ENCODE results near the gene PEX6.
"Not testable (repeated sequence)": the region's sequence is repeated elsewhere in the genome, so short reads cannot be mapped to it uniquely, and the experiment has no call there.

Gene PEX6

GRCh38 chr6:42952389-42952788 lies 26.6 kb downstream of the PEX6 start:
- H3K4me3 ChIP-seq (ENCODE audit: low read length), result no peak overlapping the region
- WGBS (ENCODE audit: insufficient coverage, insufficient read length), result no CpG with 5 or more reads among the region's 4 CpGs
- no peaks in the 10 kb centered on the region for H3K36me3 ChIP-seq (ENCODE audit: control insufficient read depth, insufficient read depth, low read length)
- no peaks in the 10 kb centered on the region for H3K9me3 ChIP-seq (ENCODE audit: control insufficient read depth, insufficient read depth, low read length)
- no peaks in the 10 kb centered on the region for H3K4me1 ChIP-seq (ENCODE audit: control insufficient read depth, insufficient read depth, low read length)
- no peak overlapping the region for H3K27ac ChIP-seq (ENCODE audit: low read length)
- DNase-seq (ENCODE audit: low read depth, low spot score), result no peak
- H3K27me3 ChIP-seq (ENCODE audit: control insufficient read depth, insufficient read depth, low read length), result no peaks in the 10 kb centered on the region

GRCh38 chr6:42947950-42948349 lies 31.0 kb downstream of the PEX6 start:
- no peak overlapping the region for H3K27ac ChIP-seq (ENCODE audit: low read length)
- 0 out of 2 replicates have a peak, but pooled peaks cover 2% of the 10 kb centered on the region for H3K36me3 ChIP-seq (ENCODE audit: control insufficient read depth, insufficient read depth, low read length)
- H3K4me3 ChIP-seq (ENCODE audit: low read length), result no peak overlapping the region
- H3K27me3 ChIP-seq (ENCODE audit: control insufficient read depth, insufficient read depth, low read length), result no peaks in the 10 kb centered on the region
- DNase-seq (ENCODE audit: low read depth, low spot score), result no peak
- no peaks in the 10 kb centered on the region for H3K9me3 ChIP-seq (ENCODE audit: control insufficient read depth, insufficient read depth, low read length)
- H3K4me1 ChIP-seq (ENCODE audit: control insufficient read depth, insufficient read depth, low read length), result no peaks in the 10 kb centered on the region

- no peaks in the 10 kb centered on the region for H3K4me1 ChIP-seq (ENCODE audit: control insufficient read depth, insufficient read depth, low read length)
- no peaks in the 10 kb centered on the region for H3K27me3 ChIP-seq (ENCODE audit: control insufficient read depth, insufficient read depth, low read length)
- H3K36me3 ChIP-seq (ENCODE audit: control insufficient read depth, insufficient read depth, low read length), result peaks cover 6% of the 10 kb centered on the region
- H3K4me3 ChIP-seq (ENCODE audit: low read length), result no peak overlapping the region
- no peak overlapping the region for H3K27ac ChIP-seq (ENCODE audit: low read length)
- WGBS (ENCODE audit: insufficient coverage, insufficient read length), result no CpG with 5 or more reads among the region's 7 CpGs
- DNase-seq (ENCODE audit: low read depth, low spot score), result no peak
- no peaks in the 10 kb centered on the region for H3K9me3 ChIP-seq (ENCODE audit: control insufficient read depth, insufficient read depth, low read length)
Measured at GRCh38 chr6:42942444-42942843, 36.5 kb downstream of the PEX6 start.

DNA sequence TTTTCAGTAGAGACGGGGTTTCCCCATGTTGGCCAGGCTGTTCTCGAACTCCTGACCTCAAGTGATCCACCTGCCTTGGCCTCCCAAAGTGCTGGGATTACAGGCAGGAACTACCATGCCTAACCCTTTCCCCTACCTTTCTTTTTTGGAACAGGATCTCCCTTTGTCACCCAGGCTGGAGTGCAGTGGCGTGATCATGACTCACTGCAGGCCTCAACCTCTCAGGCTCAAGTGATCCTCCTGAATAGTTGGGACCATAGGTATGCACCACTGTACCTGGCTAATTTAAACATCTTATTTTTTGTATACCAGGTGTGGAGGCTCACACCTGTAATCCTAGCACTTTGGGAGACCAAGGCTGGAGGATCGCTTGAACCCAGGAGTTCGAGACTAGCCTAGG lies 37.6 kb downstream of the PEX6 start:
- DNase-seq (ENCODE audit: low read depth, low spot score); H3K9me3 ChIP-seq (ENCODE audit: control insufficient read depth, insufficient read depth, low read length); H3K27ac ChIP-seq (ENCODE audit: low read length); H3K4me3 ChIP-seq (ENCODE audit: low read length); H3K4me1 ChIP-seq (ENCODE audit: control insufficient read depth, insufficient read depth, low read length); H3K27me3 ChIP-seq (ENCODE audit: control insufficient read depth, insufficient read depth, low read length); H3K36me3 ChIP-seq (ENCODE audit: control insufficient read depth, insufficient read depth, low read length): not testable (repeated sequence)
- no CpG with 5 or more reads among the region's 5 CpGs for WGBS (ENCODE audit: insufficient coverage, insufficient read length)

- DNase-seq (ENCODE audit: low read depth, low spot score), result no peak
- Histone ChIP-seq H3K27me3 (ENCODE audit: control insufficient read depth, insufficient read depth, low read length) (no peaks in the 10 kb centered on the region), H3K27ac (ENCODE audit: low read length) (no peak overlapping the region), H3K4me1 (ENCODE audit: control insufficient read depth, insufficient read depth, low read length) (no peaks in the 10 kb centered on the region), H3K36me3 (ENCODE audit: control insufficient read depth, insufficient read depth, low read length) (peaks cover 8% of the 10 kb centered on the region), H3K9me3 (ENCODE audit: control insufficient read depth, insufficient read depth, low read length) (no peaks in the 10 kb centered on the region), H3K4me3 (ENCODE audit: low read length) (no peak overlapping the region)
- WGBS (ENCODE audit: insufficient coverage, insufficient read length), result no CpG with 5 or more reads among the region's 6 CpGs
Measured at GRCh38 chr6:42940493-42941045, 38.4 kb downstream of the PEX6 start.

DNA sequence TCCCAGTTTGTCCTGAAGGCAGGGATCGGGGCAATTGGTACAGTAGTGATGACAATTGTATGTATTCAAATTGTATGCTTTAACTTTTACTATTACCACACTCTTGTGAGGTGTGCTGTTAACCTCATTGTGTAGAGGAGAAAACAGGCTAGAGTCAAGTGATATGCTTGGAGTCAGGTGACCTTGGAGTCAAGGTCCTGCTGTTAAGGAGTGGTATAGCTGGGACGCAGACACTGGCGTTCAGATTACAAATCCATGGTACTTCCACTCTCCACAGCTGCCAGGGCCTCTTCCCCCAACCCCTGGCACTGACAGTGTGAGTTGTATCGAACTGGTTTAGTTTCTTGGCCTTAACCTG lies 39.2 kb downstream of the PEX6 start:
- no peak for DNase-seq (ENCODE audit: low read depth, low spot score)
- Histone ChIP-seq H3K36me3 (ENCODE audit: control insufficient read depth, insufficient read depth, low read length) (peaks cover 11% of the 10 kb centered on the region), H3K9me3 (ENCODE audit: control insufficient read depth, insufficient read depth, low read length) (no peaks in the 10 kb centered on the region), H3K4me1 (ENCODE audit: control insufficient read depth, insufficient read depth, low read length) (no peaks in the 10 kb centered on the region), H3K27ac (ENCODE audit: low read length) (no peak overlapping the region), H3K4me3 (ENCODE audit: low read length) (no peak overlapping the region), H3K27me3 (ENCODE audit: control insufficient read depth, insufficient read depth, low read length) (no peaks in the 10 kb centered on the region)
- WGBS (ENCODE audit: insufficient coverage, insufficient read length), result no CpG with 5 or more reads among the region's 4 CpGs

DNA sequence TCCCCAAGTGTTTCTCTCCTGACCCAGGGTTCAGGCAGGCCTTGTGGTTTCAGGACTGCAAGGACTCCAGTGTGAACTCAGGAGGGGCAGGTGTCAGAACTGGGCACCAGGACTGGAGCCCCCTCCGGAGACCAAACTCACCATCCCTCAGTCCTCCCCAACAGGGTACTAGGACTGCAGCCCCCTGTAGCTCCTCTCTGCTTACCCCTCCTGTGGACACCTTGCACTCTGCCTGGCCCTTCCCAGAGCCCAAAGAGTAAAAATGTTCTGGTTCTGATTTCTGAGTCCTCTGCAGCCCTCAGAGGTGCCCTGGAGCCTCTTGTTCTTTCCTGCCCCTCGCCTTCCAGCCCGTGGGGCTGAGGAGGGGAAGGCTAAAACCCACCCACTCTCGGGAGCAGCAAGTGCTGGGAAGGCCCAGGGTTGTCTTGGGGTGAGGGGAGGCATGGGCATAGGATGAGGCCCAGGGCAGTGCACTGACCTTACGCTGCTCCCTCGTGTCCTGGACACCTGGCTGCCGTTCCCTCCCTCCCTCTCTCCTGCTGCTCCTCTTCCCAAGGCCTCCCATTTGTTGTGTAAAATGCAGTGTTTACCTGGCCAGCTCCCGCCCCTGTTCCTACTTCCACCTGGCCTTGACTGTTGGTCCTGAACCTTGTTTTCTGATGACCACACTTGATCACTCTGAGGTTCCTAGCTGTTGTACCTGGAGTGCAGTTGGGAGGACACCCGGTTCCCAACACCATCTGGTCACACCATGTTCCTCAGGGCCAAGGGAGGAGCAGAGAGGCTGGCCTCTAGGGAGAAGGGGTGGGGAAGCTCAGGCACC lies 39.8 kb downstream of the PEX6 start:
- H3K4me1 ChIP-seq (ENCODE audit: control insufficient read depth, insufficient read depth, low read length), result no peaks in the 10 kb centered on the region
- peaks cover 14% of the 10 kb centered on the region for H3K36me3 ChIP-seq (ENCODE audit: control insufficient read depth, insufficient read depth, low read length)
- H3K4me3 ChIP-seq (ENCODE audit: low read length), result no peak overlapping the region
- WGBS (ENCODE audit: insufficient coverage, insufficient read length), result no CpG with 5 or more reads among the region's 9 CpGs
- H3K9me3 ChIP-seq (ENCODE audit: control insufficient read depth, insufficient read depth, low read length), result no peaks in the 10 kb centered on the region
- no peaks in the 10 kb centered on the region for H3K27me3 ChIP-seq (ENCODE audit: control insufficient read depth, insufficient read depth, low read length)
- no peak for DNase-seq (ENCODE audit: low read depth, low spot score)
- H3K27ac ChIP-seq (ENCODE audit: low read length), result no peak overlapping the region

DNA sequence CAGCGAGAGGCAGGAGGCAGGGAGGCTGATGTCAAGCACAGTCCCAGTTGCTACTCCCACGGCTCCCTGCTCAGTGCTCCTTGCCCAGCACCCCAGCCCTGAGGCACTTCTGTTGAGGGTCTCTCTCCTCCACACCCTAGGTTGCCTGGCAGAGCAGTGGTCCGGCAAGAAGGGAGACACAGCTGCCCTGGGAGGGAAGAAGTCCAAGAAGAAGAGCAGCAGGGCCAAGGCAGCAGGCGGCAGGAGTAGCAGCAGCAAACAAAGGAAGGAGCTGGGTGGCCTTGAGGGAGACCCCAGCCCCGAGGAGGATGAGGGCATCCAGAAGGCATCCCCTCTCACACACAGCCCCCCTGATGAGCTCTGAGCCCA lies 40.6 kb downstream of the PEX6 start:
- no peak for DNase-seq (ENCODE audit: low read depth, low spot score)
- no CpG with 5 or more reads among the region's 5 CpGs for WGBS (ENCODE audit: insufficient coverage, insufficient read length)

GRCh38 chr6:42937548-42938427 lies 41.2 kb downstream of the PEX6 start:
- Histone ChIP-seq H3K27me3 (ENCODE audit: control insufficient read depth, insufficient read depth, low read length) (no peaks in the 10 kb centered on the region), H3K36me3 (ENCODE audit: control insufficient read depth, insufficient read depth, low read length) (peaks cover 12% of the 10 kb centered on the region), H3K4me1 (ENCODE audit: control insufficient read depth, insufficient read depth, low read length) (no peaks in the 10 kb centered on the region), H3K9me3 (ENCODE audit: control insufficient read depth, insufficient read depth, low read length) (no peaks in the 10 kb centered on the region), H3K4me3 (ENCODE audit: low read length) (no peak overlapping the region), H3K27ac (ENCODE audit: low read length) (no peak overlapping the region)
- DNase-seq (ENCODE audit: low read depth, low spot score), result no peak
- no CpG with 5 or more reads among the region's 13 CpGs for WGBS (ENCODE audit: insufficient coverage, insufficient read length)

More for the DNA sequence above, 40.6 kb downstream of the PEX6 start:
- Histone ChIP-seq H3K4me3 (ENCODE audit: low read length) (no peak overlapping the region), H3K27me3 (ENCODE audit: control insufficient read depth, insufficient read depth, low read length) (no peaks in the 10 kb centered on the region), H3K9me3 (ENCODE audit: control insufficient read depth, insufficient read depth, low read length) (no peaks in the 10 kb centered on the region), H3K27ac (ENCODE audit: low read length) (no peak overlapping the region), H3K36me3 (ENCODE audit: control insufficient read depth, insufficient read depth, low read length) (peaks cover 12% of the 10 kb centered on the region), H3K4me1 (ENCODE audit: control insufficient read depth, insufficient read depth, low read length) (no peaks in the 10 kb centered on the region)

DNA sequence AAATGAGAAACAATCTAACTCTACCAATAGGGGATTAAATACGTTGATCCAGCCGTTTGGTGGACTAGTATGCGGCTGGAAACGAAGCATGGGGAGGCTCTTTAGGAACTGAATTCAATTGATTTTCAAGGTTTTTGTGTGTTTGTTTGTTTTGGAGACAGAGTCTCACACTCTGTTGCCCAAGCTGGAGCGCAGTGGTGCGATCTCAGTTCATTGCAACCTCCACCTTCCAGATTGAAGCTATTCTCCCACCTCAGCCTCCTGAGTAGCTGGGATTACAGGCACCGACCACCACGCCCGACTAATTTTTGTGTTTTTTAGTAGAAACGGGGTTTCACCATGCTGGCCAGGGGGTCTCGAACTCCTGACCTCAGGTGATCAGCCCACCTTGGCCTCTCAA lies 42.6 kb downstream of the PEX6 start:
- Histone ChIP-seq H3K4me3 (ENCODE audit: low read length) (no peak overlapping the region), H3K27me3 (ENCODE audit: control insufficient read depth, insufficient read depth, low read length) (no peaks in the 10 kb centered on the region), H3K9me3 (ENCODE audit: control insufficient read depth, insufficient read depth, low read length) (no peaks in the 10 kb centered on the region), H3K4me1 (ENCODE audit: control insufficient read depth, insufficient read depth, low read length) (no peaks in the 10 kb centered on the region), H3K36me3 (ENCODE audit: control insufficient read depth, insufficient read depth, low read length) (peaks cover 12% of the 10 kb centered on the region), H3K27ac (ENCODE audit: low read length) (no peak overlapping the region)
- no CpG with 5 or more reads among the region's 11 CpGs for WGBS (ENCODE audit: insufficient coverage, insufficient read length)
- no peak for DNase-seq (ENCODE audit: low read depth, low spot score)

Data from iPS DF 6.9 (cell line).